Right lobe of liver (tissue), 6 donors: ENCODE results near the gene LTBP3. TPM values are rescaled to one million over a fixed set of nuclear protein-coding genes. Genes with fewer than 3 reads are reported as not detected.
A peak's percentile ranks its signal among the peaks of the same experiment; 100 is the strongest.

Experiments used
- ATAC-seq, 4 donors: fragments of 200-7000 bp; cut with Tn5 transposase; one replicate each; pipeline ENCODE4 v1.9.1; 2020; ENCODE audit warnings: mild to moderate bottlenecking in 4 of 4, moderate library complexity in 4 of 4
- DNase-seq, 3 donors: peaks; one replicate each; pipeline ENCODE4 v3.0.0-alpha.2; 2020
- H3K27ac ChIP-seq, 3 donors: fragments of 200-600 bp; one replicate each; pipeline ENCODE4 v1.8.0; 2022
- H3K27me3 ChIP-seq, 2 donors: fragments of 200-600 bp; one replicate each; pipeline ENCODE4 v1.8.0; 2022
- H3K36me3 ChIP-seq, 4 donors: fragments of 200-600 bp; sonication (generic) in 1 of 4; one replicate each; pipeline versions ENCODE4 v1.5.1 to v1.8.0; 2017 to 2022; ENCODE audit warnings: control low read depth in 1 of 4
- H3K4me1 ChIP-seq, 4 donors: fragments of 200-600 bp; sonication (generic) in 1 of 4; one replicate each; pipeline versions ENCODE4 v1.5.1 to v1.8.0; 2017 to 2022; ENCODE audit warnings: control low read depth in 1 of 4
- H3K4me3 ChIP-seq, 3 donors: fragments of 200-600 bp; one replicate each; pipeline ENCODE4 v1.8.0; 2022
- H3K9me3 ChIP-seq, 4 donors: fragments of 200-600 bp; sonication (generic) in 1 of 4; one replicate each; pipeline versions ENCODE4 v1.5.1 to v1.8.0; 2017 to 2022; ENCODE audit warnings: control low read depth in 1 of 4
- CTCF ChIP-seq, 4 donors: fragments of 200-600 bp in 3 of 4; fragments of 450-650 bp in 1 of 4; IDR thresholded peaks; one replicate each; pipeline versions ENCODE4 v1.5.1 to v1.8.0; 2016 to 2022; ENCODE audit warnings: antibody characterized with exemption in 4 of 4, mild to moderate bottlenecking in 2 of 4
- POLR2A ChIP-seq: fragments of 450-650 bp; IDR thresholded peaks from one replicate; pipeline ENCODE4 v1.6.1; 2017; ENCODE audit warnings: antibody characterized with exemption, mild to moderate bottlenecking
- WGBS: methylation state at CpG from one replicate; pipeline ENCODE4 v1.1.6; 2018; ENCODE audit warnings: low coverage, low lambda C conversion rate; ENCODE audit not compliant: insufficient coverage; ENCODE audit errors: missing lambda C conversion rate; 5-methylcytosine and 5-hydroxymethylcytosine counted together
- intact Hi-C, 2 donors: fragments of 100-400 bp; cut with DNase I; formaldehyde crosslinking; loops; one replicate each; pipeline versions ENCODE4 v1.11.2 to v1.14.1; 2022
- total RNA-seq, 6 experiments: library from RNA; depleted of rRNA in 2 of 6; stranded (reverse); fragments of >200 nt in 2 of 6; fragmentation: NEBNext Ultra II Directional in 3 of 6; extraction: Animal tissue kit (Norgen Biotek cat#: 25700) in 3 of 6; gene quantifications; one replicate each; pipeline versions ENCODE4 v1.1.0 to v1.2.4, GENCODE V29; 2016 to 2023
- donor health status: DM: no; HTN: yes; CAD: no.
- donor health status: DM: no; HTN: no; CAD: no.
- donor health status: DM: no; HTN: no; CAD: no.
- donor health status: DM: no; HTN: yes; CAD: no.
- donor health status: DM: no; HTN: yes; CAD: no.

The LTBP3 gene
- total RNA-seq, 6 experiments from 2014 or later = 26.6 to 94.1 (median 46.8) TPM

- Histone ChIP-seq H3K27me3 (no peaks in the 10 kb centered on the region), H3K9me3 (no peaks in the 10 kb centered on the region), H3K36me3 (no peaks in the 10 kb centered on the region), H3K27ac (no peak overlapping the region), H3K4me1 (peaks cover 0 to 26% (median 4%) of the 10 kb centered on the region in 4 donors), H3K4me3 (no peak overlapping the region)
- ATAC-seq (no peak), DNase-seq (no peak)
- WGBS = no CpG with 5 or more reads among the region's 37 CpGs
- TF ChIP-seq CTCF (IDR thresholded peaks at IDR 0.05) (no peak), POLR2A (no peak)
- intact Hi-C loops = no loop called here
These were observed 4.7 kb downstream of the LTBP3 start for GRCh38 chr11:65553301-65554001.

- Histone ChIP-seq H3K36me3 (no peaks in the 10 kb centered on the region), H3K27me3 (no peaks in the 10 kb centered on the region), H3K9me3 (no peaks in the 10 kb centered on the region), H3K27ac (peak overlapping the region in 1 of 3 donors; percentile 91), H3K4me1 (peaks cover 0 to 25% (median 4%) of the 10 kb centered on the region in 4 donors), H3K4me3 (no peak overlapping the region)
- intact Hi-C loops = no loop called here
- no peak for TF ChIP-seq POLR2A
- no peak for TF ChIP-seq CTCF (IDR thresholded peaks at IDR 0.05)
- ATAC-seq = no peak
- 80% methylated on average over 3 of the region's 9 CpGs for WGBS
- no peak for DNase-seq
These were observed 5.7 kb downstream of the LTBP3 start for GRCh38 chr11:65552388-65552951.

GRCh38 chr11:65551572-65552387 lies 6.4 kb downstream of the LTBP3 start:
- no peaks in the 10 kb centered on the region for H3K36me3 ChIP-seq
- H3K27me3 ChIP-seq = no peaks in the 10 kb centered on the region
- H3K4me1 ChIP-seq = peaks cover 0 to 25% (median 4%) of the 10 kb centered on the region in 4 donors
- 37% methylated on average over 3 of the region's 17 CpGs for WGBS
- peak; percentile 53 to 74 (median 68) for ATAC-seq
- TF ChIP-seq POLR2A (no peak), CTCF (IDR thresholded peaks at IDR 0.05) (peak; percentile 36 to 66 (median 40))
- intact Hi-C loops = no loop called here
- H3K9me3 ChIP-seq = no peaks in the 10 kb centered on the region
- H3K4me3 ChIP-seq = peak overlapping the region in 2 of 3 donors; percentile 29 to 48
- peak overlapping the region; percentile 33 to 91 (median 65) for H3K27ac ChIP-seq
- peak; percentile 78 to 85 (median 80) for DNase-seq

- Histone ChIP-seq H3K36me3 (no peaks in the 10 kb centered on the region), H3K4me3 (no peak overlapping the region), H3K27me3 (no peaks in the 10 kb centered on the region), H3K27ac (no peak overlapping the region), H3K4me1 (peaks cover 0 to 32% (median 9%) of the 10 kb centered on the region in 4 donors), H3K9me3 (no peaks in the 10 kb centered on the region)
- ATAC-seq (no peak), DNase-seq (no peak)
- WGBS = 100% methylated on average over 3 of the region's 3 CpGs
- intact Hi-C loops = no loop called here
- TF ChIP-seq CTCF (IDR thresholded peaks at IDR 0.05) (no peak), POLR2A (no peak)
These were observed 9.1 kb downstream of the LTBP3 start for GRCh38 chr11:65549096-65549495.
